ENCODE results near the gene FTO. TPM values are rescaled to one million over a fixed set of nuclear protein-coding genes. Genes with fewer than 3 reads are reported as not detected.

The FTO gene
- total and polyA plus RNA-seq, 2 of the 8 experiments (the other 6 are each of a cell fraction or from before 2014, with no cell fraction given): 34.5 to 59.8 TPM

DNA sequence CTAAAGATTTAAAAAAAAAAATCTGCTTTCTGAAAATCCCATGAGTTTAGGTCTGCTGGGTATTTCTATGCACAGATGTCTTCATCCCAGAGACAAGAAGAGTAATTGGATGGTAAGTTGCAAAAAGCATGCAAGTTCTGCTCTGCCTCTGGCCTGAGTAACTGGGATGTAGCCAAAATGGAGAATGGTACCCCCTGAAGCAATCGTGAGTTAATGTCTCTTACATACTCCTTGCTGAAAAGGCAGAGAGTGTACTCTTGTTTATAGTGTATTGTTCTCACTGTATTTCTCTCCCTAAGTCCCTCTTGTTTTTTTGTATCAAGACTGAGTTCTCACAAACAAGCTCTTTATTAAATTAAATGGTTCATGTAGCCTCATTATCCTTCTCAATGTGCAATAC, 323.6 kb downstream of the FTO start:
- H3K4ac ChIP-seq (replicated peaks; ENCODE audit: insufficient read length, low read depth, low read length): no peak overlapping the region
- no peaks in the 10 kb centered on the region; a peak in 1 of 4 replicates for H3K9me3 ChIP-seq (ENCODE audit: insufficient read depth in 2 of 2, low read depth in 1 of 2, low read length in 1 of 2)
- no peaks in the 10 kb centered on the region for H3K27me3 ChIP-seq (replicated peaks in 1 of 4; ENCODE audit: control insufficient read depth in 3 of 4, extremely low read depth in 1 of 4, insufficient read depth in 3 of 4, low read length in 3 of 4)
- WGBS, 2 experiments (ENCODE audit: extremely low coverage in 1 of 2, insufficient coverage in 1 of 2, insufficient read length in 1 of 2, insufficient replicate concordance in 2 of 2, low coverage in 1 of 2, low lambda C conversion rate in 2 of 2, missing lambda C conversion rate in 1 of 2): 85% methylated on average over 1 of the region's 1 CpG; no CpG with 5 or more reads in 1 of the 2 experiments
- H3K4me1 ChIP-seq (replicated peaks in 1 of 4; ENCODE audit: control insufficient read depth in 3 of 4, insufficient read depth in 4 of 4, low read length in 3 of 4): no peaks in the 10 kb centered on the region
- H4K5ac ChIP-seq (ENCODE audit: insufficient read length, low read depth, low read length): no peak overlapping the region
- no peak overlapping the region for H4K91ac ChIP-seq (replicated peaks; ENCODE audit: insufficient read length, low read length)
- no peak overlapping the region for H3K23ac ChIP-seq (ENCODE audit: insufficient read length)
- no peak overlapping the region for H2AK5ac ChIP-seq (ENCODE audit: low read depth, low read length)
- H3K23me2 ChIP-seq (ENCODE audit: low read depth, low read length): no peaks in the 10 kb centered on the region
- ChIA-PET POLR2A (ENCODE audit: partially characterized antibody) (no interaction called here), CTCF (ENCODE audit: partially characterized antibody) (no interaction called here)
- no peak overlapping the region for H2BK12ac ChIP-seq (ENCODE audit: low read depth, low read length)
- H3K79me2 ChIP-seq (ENCODE audit: control insufficient read depth in 1 of 2, insufficient read depth in 2 of 2, low read length in 2 of 2): no peaks in the 10 kb centered on the region
- no peaks in the 10 kb centered on the region for H3K79me1 ChIP-seq (ENCODE audit: low read depth, low read length)
- H2AFZ ChIP-seq (ENCODE audit: low read length): no peak overlapping the region
- FAIRE-seq (no peak), DNase-seq (ENCODE audit: low read depth in 1 of 2, low spot score in 2 of 2) (no peak)
- no peak overlapping the region for H2BK15ac ChIP-seq (ENCODE audit: low read length)
- H2BK20ac ChIP-seq (ENCODE audit: low read length): no peak overlapping the region
- H2BK120ac ChIP-seq (replicated peaks; ENCODE audit: low read depth, low read length): no peak overlapping the region
- no peak overlapping the region for H3K4me3 ChIP-seq (ENCODE audit: extremely low read depth in 1 of 4, insufficient read depth in 2 of 4, low read depth in 3 of 4, low read length in 4 of 4)
- H3K27ac ChIP-seq (ENCODE audit: low read depth, low read length): no peak overlapping the region
- no peak overlapping the region for H3K18ac ChIP-seq (ENCODE audit: extremely low read depth, low read length)
- H3K4me2 ChIP-seq (ENCODE audit: insufficient read depth in 1 of 2, low read depth in 2 of 2, low read length in 2 of 2): no peak overlapping the region
- H3K36me3 ChIP-seq (ENCODE audit: control insufficient read depth in 2 of 4, insufficient read depth in 4 of 4, low read length in 3 of 4): no peaks in the 10 kb centered on the region
- no peak overlapping the region for H3K56ac ChIP-seq (replicated peaks; ENCODE audit: insufficient read length, low read depth, low read length)
- H2BK5ac ChIP-seq (ENCODE audit: low read depth, low read length): no peak overlapping the region
- no peak overlapping the region for H3K9ac ChIP-seq (replicated peaks in 1 of 4; ENCODE audit: extremely low read depth in 1 of 4, low read depth in 3 of 4, low read length in 3 of 4)
- no peak overlapping the region for H4K8ac ChIP-seq (ENCODE audit: extremely low read depth, insufficient read depth, low read length)
- H3K14ac ChIP-seq (ENCODE audit: insufficient read length): no peak overlapping the region
- no peaks in the 10 kb centered on the region for H4K20me1 ChIP-seq (replicated peaks in 1 of 2; ENCODE audit: control insufficient read depth in 1 of 2, insufficient read depth in 2 of 2, low read length in 2 of 2)
- TF ChIP-seq GABPA (IDR thresholded peaks at IDR 0.05; ENCODE audit: borderline replicate concordance, insufficient read depth, low read length) (no peak), SIN3A (conservative IDR thresholded peaks at IDR 0.05 in 1 of 2, IDR thresholded peaks at IDR 0.05 in 1 of 2; ENCODE audit: low read depth in 1 of 2, low read length in 2 of 2) (no peak), BACH1 (IDR thresholded peaks at IDR 0.05; ENCODE audit: low read length) (no peak), ATF2 (IDR thresholded peaks at IDR 0.05; ENCODE audit: low read length) (no peak), EZH2 (IDR thresholded peaks at IDR 0.05; ENCODE audit: low read depth, low read length, severe bottlenecking) (no peak), SIRT6 (IDR thresholded peaks at IDR 0.05; ENCODE audit: low read length) (no peak), TAF1 (IDR thresholded peaks at IDR 0.05; ENCODE audit: low read depth, low read length) (no peak), EGR1 (IDR thresholded peaks at IDR 0.05; ENCODE audit: borderline replicate concordance, low read depth, low read length) (no peak), NRF1 (IDR thresholded peaks at IDR 0.05; ENCODE audit: low read depth, low read length) (no peak), SRF (IDR thresholded peaks at IDR 0.05; ENCODE audit: low read depth, low read length) (no peak), CEBPB (IDR thresholded peaks at IDR 0.05; ENCODE audit: low read depth, low read length) (no peak)
- TF ChIP-seq, protein P1, sequence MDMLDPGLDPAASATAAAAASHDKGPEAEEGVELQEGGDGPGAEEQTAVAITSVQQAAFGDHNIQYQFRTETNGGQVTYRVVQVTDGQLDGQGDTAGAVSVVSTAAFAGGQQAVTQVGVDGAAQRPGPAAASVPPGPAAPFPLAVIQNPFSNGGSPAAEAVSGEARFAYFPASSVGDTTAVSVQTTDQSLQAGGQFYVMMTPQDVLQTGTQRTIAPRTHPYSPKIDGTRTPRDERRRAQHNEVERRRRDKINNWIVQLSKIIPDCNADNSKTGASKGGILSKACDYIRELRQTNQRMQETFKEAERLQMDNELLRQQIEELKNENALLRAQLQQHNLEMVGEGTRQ (IDR thresholded peaks at IDR 0.05; ENCODE audit: low read length): no peak

All from H1 (cell line).